Caki2 (cell line): ENCODE measurements around the gene TCAF2. TPM values are rescaled to one million over a fixed set of nuclear protein-coding genes. Genes with fewer than 3 reads are reported as not detected.
"Not testable (repeated sequence)": the region's sequence is repeated elsewhere in the genome, so short reads cannot be mapped to it uniquely, and the experiment has no call there.

Source experiments
- DNase-seq: peaks from one replicate; pipeline ENCODE4 v3.0.0-alpha.2; 2015; ENCODE audit warnings: low read depth
- in situ Hi-C: cut with HindIII; loops from 2 replicates; pipeline ENCODE4 v1.10.0; 2016; ENCODE audit warnings: low sequenced_read_pairs, low pct_unique_long_range_greater_than_20kb, mixed read lengths
- total RNA-seq: library from RNA; depleted of rRNA; stranded (reverse); fragments of >200 nt; shearing (Covaris generic); gene quantifications from 2 replicates; pipeline ENCODE4 v1.2.3, GENCODE V29; 2014; ENCODE audit warnings: low replicate concordance; rRNA removed

TCAF2 gene
- 0.78 and 2.5 TPM in 2 replicates for total RNA-seq

DNA sequence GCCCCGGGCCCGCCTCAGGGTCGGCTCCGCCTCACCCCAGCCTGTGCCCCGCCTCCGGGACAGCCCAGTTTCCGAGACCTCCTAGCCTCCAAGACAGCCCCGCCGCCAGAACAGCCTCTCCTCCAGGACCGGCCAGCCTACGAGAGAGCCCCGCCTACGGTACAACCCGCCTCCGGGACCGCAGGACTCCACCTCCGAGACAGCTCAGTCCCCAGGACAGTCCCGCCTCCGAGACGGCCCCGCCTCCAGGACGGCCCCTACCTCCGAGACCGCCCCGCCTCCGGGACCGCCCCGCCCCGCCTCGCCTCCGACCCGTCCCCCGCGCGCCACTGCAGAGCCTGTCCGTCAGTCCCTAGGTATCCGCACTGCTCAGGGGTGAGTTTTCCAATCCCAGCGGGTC is at the start of gene TCAF2:
TSS of gene TCAF2 (plus strand) at position 329 of the 400 bp plus-strand sequence.
- in situ Hi-C loops: not testable (repeated sequence)

GRCh38 chr7:143571501-143571900 is 49.3 kb upstream of the TCAF2 start, which contains the start of gene CTAGE15:
Gene CTAGE15, plus strand, starts transcription at chr7:143571801. Its CDS starts 17 bp downstream, at chr7:143571818.
- DNase-seq, in situ Hi-C loops: not testable (repeated sequence)

More for the DNA sequence above, at the start of gene TCAF2:
- DNase-seq: not testable (repeated sequence)

GRCh38 chr7:143588183-143588582 is 32.6 kb upstream of the TCAF2 start:
- DNase-seq, in situ Hi-C loops: not testable (repeated sequence)

DNA sequence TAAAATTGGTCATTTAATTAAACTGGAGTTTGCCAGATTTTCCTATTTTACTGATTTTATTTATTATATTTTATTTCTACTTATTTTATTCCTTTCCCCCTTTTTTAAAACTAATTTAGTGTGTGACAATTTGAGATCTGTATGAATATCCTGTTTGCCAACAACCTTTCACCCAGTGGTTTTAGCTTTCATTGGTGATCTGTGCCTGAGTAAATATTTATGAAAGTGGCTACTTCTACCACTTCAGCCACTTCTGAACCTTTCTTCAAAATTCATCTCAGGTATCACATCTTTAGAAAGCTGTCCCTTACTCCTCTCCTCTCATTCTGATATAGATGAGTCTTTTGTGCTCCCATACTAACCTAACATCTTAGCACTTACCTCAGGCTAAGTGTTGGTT is 30.9 kb upstream of the TCAF2 start:
- in situ Hi-C loops, DNase-seq: not testable (repeated sequence)

DNA sequence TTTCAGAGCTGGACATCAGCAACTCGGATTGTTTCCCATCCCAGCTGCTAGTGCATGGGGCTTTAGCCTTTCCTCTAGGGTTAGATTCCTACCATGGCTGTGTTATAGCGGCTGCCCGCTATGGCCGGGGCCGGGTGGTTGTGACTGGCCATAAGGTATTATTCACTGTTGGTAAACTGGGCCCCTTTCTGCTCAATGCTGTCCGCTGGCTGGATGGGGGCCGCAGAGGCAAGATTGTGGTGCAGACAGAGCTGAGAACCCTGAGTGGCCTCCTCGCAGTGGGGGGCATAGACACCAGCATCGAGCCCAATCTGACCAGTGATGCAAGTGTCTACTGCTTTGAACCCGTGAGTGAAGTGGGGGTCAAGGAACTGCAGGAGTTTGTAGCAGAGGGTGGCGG is 22.7 kb upstream of the TCAF2 start:
- in situ Hi-C loops, DNase-seq: not testable (repeated sequence)

GRCh38 chr7:143603549-143603948 is 17.2 kb upstream of the TCAF2 start:
- in situ Hi-C loops, DNase-seq: not testable (repeated sequence)

DNA sequence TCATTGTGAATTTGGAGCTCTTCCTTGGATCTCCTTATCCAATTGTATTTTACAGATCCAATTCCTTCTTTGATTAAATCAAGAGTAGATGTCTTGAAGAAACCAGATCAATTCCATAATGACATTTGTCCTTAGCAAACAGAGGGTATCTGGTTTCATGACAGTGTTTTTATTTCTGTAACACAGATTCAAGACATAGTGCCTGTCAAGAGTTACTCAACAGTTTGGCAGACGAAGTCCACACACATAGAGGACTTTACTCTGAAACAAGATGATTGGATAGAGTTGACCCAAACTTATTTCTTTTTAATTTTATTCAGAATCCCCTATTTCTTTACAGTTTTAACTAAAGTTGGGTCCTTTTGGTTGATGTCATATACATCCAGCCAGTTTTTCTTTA is 14.7 kb upstream of the TCAF2 start:
- DNase-seq, in situ Hi-C loops: not testable (repeated sequence)

DNA sequence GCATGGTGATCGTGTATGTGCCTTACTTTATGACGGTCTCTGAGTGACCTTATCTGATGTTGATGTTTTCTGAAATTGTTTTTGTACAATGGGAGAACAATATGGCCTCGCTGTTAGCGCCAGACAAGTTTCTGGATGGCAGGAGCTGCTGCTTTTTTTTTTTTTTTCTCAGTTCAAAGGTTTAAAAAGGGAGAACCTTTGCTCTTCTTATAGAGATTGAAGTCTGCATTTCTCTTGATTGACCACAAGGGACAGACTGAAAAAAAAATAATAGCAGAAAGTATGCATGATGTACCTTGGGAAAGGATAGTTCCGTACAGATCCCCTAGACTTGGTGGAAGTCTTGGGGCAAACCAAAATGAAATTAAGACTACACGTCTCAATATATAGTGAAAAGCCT is 5.2 kb upstream of the TCAF2 start:
- in situ Hi-C loops, DNase-seq: not testable (repeated sequence)

DNA sequence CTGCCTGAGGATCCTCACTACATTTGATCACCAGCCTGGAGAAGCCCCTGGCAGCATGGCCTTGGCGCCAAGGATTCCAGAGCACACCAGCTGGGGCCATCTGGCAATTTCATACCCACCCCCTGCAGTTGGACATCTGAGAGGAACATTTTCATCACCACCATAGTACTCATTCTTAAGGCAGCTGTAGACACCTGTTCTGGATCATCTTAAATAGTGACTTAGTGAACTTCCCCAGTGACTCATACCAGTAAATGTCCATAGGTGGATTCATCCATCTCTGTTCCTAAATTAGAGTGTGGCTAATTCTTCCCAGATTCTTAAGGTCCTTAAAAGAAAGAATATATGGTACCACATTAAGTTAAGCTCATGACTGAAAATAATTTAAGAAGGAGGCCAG is 3.6 kb upstream of the TCAF2 start:
- DNase-seq, in situ Hi-C loops: not testable (repeated sequence)

DNA sequence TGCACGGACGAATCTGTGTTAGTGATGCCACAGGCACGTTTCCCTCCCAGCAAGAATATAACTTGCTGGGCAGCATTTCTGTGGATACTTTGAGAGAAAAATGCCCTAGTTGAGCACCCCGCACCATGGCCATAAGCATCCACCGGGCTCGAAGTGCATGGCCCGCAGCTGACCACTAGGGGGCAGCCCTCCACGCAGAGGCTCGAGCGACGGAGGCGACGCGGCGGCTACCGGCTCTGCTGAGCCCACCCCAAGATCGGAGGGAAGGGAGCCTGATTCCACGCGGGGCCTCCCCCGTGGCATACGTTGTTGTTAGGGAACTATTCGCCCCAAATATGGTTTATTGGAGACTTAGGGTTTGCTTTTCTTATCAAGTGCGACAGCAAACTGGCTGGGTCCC is 716 bp upstream of the TCAF2 start:
- in situ Hi-C loops, DNase-seq: not testable (repeated sequence)

- in situ Hi-C loops, DNase-seq: not testable (repeated sequence)
These were observed 401 bp downstream of the TCAF2 start for GRCh38 chr7:143621175-143621574.

DNA sequence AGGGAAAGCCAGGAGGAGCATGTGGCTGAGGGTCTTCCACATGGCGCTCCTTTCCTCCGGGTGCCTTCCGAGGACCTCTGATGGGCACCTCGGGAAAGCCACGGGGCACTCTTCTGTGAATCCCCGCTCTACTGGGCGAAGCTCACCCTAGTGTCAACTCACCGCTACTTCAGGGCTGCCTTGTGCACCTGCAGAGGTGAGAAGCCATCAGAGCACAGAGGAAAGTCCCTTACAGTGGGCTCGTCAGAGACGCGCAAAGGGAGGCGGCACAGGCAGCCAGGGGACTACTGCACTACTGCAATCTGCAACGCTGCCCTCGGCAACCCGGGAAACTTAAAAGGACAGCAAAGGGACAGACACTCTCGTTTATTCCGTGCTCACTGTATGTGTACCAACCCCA is 1.4 kb downstream of the TCAF2 start:
- in situ Hi-C loops, DNase-seq: not testable (repeated sequence)

- in situ Hi-C loops: not testable (repeated sequence)
These were observed 9.9 kb downstream of the TCAF2 start for GRCh38 chr7:143630653-143631052.

DNA sequence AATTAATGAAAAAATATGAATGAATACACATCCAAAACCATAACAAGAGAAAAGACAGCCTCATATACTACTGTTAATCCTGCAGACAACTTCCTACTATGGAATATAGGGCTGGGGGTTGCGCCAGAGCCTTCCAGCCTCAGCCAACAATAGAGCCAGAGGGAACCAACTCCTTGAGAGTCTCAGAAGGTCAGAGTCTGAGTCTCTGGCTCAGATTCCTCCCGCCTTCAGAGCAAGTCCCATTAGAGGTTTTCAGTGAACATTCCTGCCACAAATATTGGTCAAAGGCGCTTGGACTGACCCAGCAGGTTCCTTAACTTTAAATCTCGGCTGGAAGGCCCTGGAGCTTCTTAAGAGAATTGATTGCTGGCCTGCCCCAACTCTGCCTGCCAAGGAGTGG is 11.7 kb downstream of the TCAF2 start:
- DNase-seq: not testable (repeated sequence)

More at GRCh38 chr7:143630653-143631052, 9.9 kb downstream of the TCAF2 start:
- not testable (repeated sequence) for DNase-seq

GRCh38 chr7:143633013-143633618 is 12.3 kb downstream of the TCAF2 start:
- in situ Hi-C loops, DNase-seq: not testable (repeated sequence)

More for the DNA sequence above, 11.7 kb downstream of the TCAF2 start:
- in situ Hi-C loops: not testable (repeated sequence)

DNA sequence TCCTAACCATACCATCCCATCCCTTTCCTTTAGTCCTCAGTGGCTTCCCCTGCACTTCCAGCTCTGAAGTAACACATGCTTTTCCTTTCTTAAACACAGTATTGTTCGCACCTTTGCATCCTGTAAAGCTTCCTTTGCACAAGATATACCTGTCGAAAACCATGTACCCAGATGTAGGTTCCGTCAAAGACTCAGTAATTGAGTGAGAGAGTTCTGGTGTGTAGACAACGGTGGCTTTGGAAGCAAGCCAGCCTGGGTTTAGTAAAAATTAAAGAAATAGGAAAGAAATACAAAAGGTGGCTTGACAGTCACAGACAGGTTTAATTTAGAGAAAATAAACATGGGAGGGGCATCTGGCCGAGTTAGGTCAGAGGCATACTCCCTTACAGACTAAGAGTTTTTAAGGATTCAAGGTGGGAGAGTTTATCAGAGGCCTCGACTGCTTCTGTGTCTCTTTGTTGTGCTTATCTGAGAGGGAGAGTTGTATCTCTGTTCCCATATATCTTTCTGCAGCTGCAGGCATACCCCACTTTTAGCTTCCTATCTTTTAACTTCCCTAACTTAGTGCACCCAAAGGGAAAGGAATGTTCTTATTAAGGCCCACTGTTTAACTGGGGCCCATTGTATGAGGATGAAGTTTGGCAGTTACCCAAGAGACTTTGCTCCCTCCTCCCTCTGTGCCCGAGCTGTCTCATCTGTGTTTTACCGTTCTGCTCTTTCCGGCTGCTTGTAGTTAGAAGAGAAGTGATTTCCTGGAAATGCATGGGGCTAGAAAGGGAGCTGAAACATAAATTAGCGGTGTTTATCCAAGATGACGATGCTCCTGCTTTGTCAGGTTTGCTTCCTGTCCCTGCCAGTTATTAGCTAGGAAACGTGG is 14.8 kb downstream of the TCAF2 start:
- DNase-seq, in situ Hi-C loops: not testable (repeated sequence)

DNA sequence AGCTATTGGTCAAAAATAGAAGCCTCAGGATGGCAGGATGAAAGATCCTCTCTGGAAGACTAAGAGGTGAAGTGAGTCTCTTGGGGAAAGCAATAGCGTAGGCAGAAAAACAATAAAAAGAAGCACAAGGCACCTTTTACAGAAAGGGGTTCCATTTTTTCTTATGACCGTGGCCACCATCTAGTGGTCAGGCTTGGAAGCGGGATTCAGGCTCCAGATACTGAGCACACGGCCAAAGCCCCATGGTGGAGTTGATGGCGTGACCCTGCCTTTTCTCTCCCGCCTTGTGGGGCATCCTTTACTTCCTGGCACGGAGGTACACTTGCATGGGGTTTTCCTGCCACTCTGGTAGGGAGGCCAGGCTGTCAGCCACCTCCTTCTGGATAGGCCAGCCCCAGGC is 18.6 kb downstream of the TCAF2 start:
- DNase-seq, in situ Hi-C loops: not testable (repeated sequence)

DNA sequence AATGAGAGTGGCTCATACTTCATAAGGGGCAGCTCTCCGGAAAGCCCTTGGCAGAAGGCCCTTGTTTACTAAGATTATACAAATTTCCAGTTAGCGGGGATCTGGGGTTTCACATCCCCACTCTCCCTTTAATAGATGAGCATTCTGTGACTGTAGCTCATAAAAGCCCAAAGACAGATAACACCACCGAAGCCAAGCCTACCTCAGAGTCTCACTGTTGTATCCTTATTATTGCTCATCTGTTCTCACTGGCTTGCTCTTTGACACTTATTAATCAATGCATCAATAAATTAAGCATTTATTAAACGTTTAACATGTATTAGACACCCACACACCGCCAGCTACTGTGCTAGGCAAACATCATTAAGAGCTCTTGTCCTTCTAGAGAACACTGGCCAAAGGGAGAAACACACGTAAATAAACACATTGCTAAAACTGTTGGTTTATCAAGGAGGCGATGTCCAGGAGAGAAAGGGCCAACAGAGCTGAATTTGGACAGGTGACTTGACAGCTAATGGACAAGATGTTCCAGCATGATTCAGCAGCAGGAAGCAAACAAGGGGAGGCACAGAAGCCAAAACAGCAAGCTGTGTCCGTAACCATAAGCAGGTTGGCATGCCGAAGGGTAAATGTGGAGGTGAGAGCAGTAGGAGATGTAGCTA is 19.9 kb downstream of the TCAF2 start:
- DNase-seq, in situ Hi-C loops: not testable (repeated sequence)
